HEK293T (cell line): ENCODE measurements around the gene TMEM269.

Experiments
- BHLHE40 ChIP-seq: fragments of 450-650 bp; IDR thresholded peaks from 2 replicates; pipeline ENCODE4 v1.6.1; 2016; ENCODE audit warnings: mild to moderate bottlenecking, moderate library complexity, borderline replicate concordance
- ELF4 ChIP-seq: fragments of 450-650 bp; IDR thresholded peaks from 2 replicates; pipeline ENCODE4 v1.6.1; 2017; ENCODE audit warnings: antibody characterized with exemption
- FOXK2 ChIP-seq: fragments of 450-650 bp; IDR thresholded peaks from 2 replicates; pipeline ENCODE4 v1.6.1; 2016; ENCODE audit warnings: mild to moderate bottlenecking
- SP1 ChIP-seq: fragments of 450-650 bp; IDR thresholded peaks from 2 replicates; pipeline ENCODE4 v1.6.1; 2017
- SUZ12 ChIP-seq: fragments of 450-650 bp; IDR thresholded peaks from 2 replicates; pipeline ENCODE4 v1.6.1; 2016; ENCODE audit warnings: mild to moderate bottlenecking

DNA sequence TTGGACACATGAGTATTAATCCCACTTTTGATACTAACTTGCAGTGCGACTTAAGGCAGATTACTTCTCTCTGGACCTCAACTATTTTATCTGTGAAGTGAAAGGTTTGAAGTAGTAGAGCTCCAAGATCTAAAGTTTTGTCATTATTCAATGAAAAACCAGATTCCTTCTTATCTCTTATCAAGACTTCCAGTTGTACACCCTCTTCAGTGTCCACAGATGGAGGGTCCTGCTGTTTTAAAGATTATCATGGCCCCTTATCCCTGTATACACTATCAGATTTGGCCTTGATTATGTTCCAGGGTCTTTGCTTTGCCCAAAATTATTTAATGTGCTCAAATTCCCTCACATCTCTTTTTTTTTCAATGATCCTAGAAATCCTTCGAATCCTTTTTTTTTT is 16.6 kb upstream of the TMEM269 start:
- TF ChIP-seq FOXK2 (no peak), SP1 (no peak), ELF4 (no peak), BHLHE40 (no peak), SUZ12 (no peak)
